ENCODE results near the gene DPY30. TPM values are rescaled to one million over a fixed set of nuclear protein-coding genes. Genes with fewer than 3 reads are reported as not detected.

The DPY30 gene
- polyA plus RNA-seq, 1 of the 3 experiments (the other 2 are of a cell fraction) = 155 TPM

- ChIA-PET POLR2A (interaction anchor here (0.6 kb wide), 1 partner anchor 198 kb away, joined by 3 read pairs; no protein-coding TSS in a partner anchor), CTCF (interaction anchor here (0.8 kb wide), 1 partner anchor 8 kb away, joined by 4 read pairs; no protein-coding TSS in a partner anchor)
Measured at GRCh38 chr2:32003791-32004190, 35.8 kb downstream of the DPY30 start.

More at GRCh38 chr2:32003791-32004190, 35.8 kb downstream of the DPY30 start:
- Histone ChIP-seq H3K4me1 (ENCODE audit: control insufficient read depth in 1 of 2, insufficient read depth in 2 of 2, low read depth in 1 of 2, low read length in 1 of 2) (peaks cover 0 to 11% of the 10 kb centered on the region in 2 experiments; a peak in 3 of 4 replicates), H3K9ac (no peak overlapping the region), H2AFZ (ENCODE audit: low read depth) (no peak overlapping the region), H4K20me1 (ENCODE audit: insufficient read depth) (peaks cover 90% of the 10 kb centered on the region), H3K9me3 (no peaks in the 10 kb centered on the region), H3F3A (replicated peaks; ENCODE audit: insufficient read depth) (peaks cover 11% of the 10 kb centered on the region), H3K27ac (ENCODE audit: low read depth in 2 of 2, low read length in 1 of 2) (no peak overlapping the region), H3K4me3 (ENCODE audit: low read depth in 2 of 2, low read length in 1 of 2) (no peak overlapping the region), H3K36me3 (replicated peaks in 1 of 2; ENCODE audit: control insufficient read depth in 1 of 2, insufficient read depth in 2 of 2, low read length in 1 of 2) (peaks cover 3 to 5% of the 10 kb centered on the region in 2 experiments), H3K27me3 (ENCODE audit: insufficient read depth) (no peaks in the 10 kb centered on the region), H3K79me2 (ENCODE audit: insufficient read depth) (peaks cover 100% of the 10 kb centered on the region), H3K4me2 (no peak overlapping the region), H3K9me2 (no peaks in the 10 kb centered on the region)
- 100% methylated on average over 2 of the region's 2 CpGs for whole genome bisulfite sequencing (ENCODE audit: low lambda C conversion rate)
- TF ChIP-seq USF1 (IDR thresholded peaks at IDR 0.05; ENCODE audit: borderline replicate concordance, low read depth) (no peak), TCF12 (IDR thresholded peaks at IDR 0.05) (no peak), RXRA (IDR thresholded peaks at IDR 0.05; ENCODE audit: borderline replicate concordance, low read depth) (no peak), USF2 (IDR thresholded peaks at IDR 0.05; ENCODE audit: borderline replicate concordance, low read depth, low read length) (no peak), FOSL2 (IDR thresholded peaks at IDR 0.05; ENCODE audit: borderline replicate concordance, low read depth) (no peak), ZBTB33 (IDR thresholded peaks at IDR 0.05; ENCODE audit: borderline replicate concordance, low read depth) (no peak), MEF2A (IDR thresholded peaks at IDR 0.05; ENCODE audit: borderline replicate concordance, low read depth) (no peak), RAD21 (IDR thresholded peaks at IDR 0.05; ENCODE audit: low read length) (no peak), SIN3A (IDR thresholded peaks at IDR 0.05; ENCODE audit: borderline replicate concordance, low read depth, low read length) (no peak), NRF1 (IDR thresholded peaks at IDR 0.05; ENCODE audit: low read depth, low read length) (no peak), POLR2AphosphoS5 (IDR thresholded peaks at IDR 0.05; ENCODE audit: low read depth, low read length) (no peak), TAF1 (IDR thresholded peaks at IDR 0.05; ENCODE audit: borderline replicate concordance, low read depth, low read length) (no peak), CTCF (IDR thresholded peaks at IDR 0.05) (no peak), EP300 (IDR thresholded peaks at IDR 0.05; ENCODE audit: borderline replicate concordance in 1 of 2, low read depth in 1 of 2, low read length in 1 of 2) (no peak), GATA2 (CRISPR knock-in tag; IDR thresholded peaks at IDR 0.05) (no peak), RCOR1 (IDR thresholded peaks at IDR 0.05; ENCODE audit: low read length) (no peak), TEAD4 (IDR thresholded peaks at IDR 0.05; ENCODE audit: borderline replicate concordance, insufficient read depth) (no peak), FOXM1 (IDR thresholded peaks at IDR 0.05; ENCODE audit: low read depth) (no peak)
- DNase-seq = no peak
